Stimulated activated CD8-positive, alpha-beta memory T cell treated with anti-CD3 and anti-CD28 coated beads, Interleukin-12 subunit alpha, Interleukin-12 subunit beta, amount 100 ng/mL, for 4 hours (primary cell): ENCODE data around the gene CLMN.

Experiments
- DNase-seq: peaks from one replicate; pipeline ENCODE4 v3.0.0-alpha.2; 2020; ENCODE audit warnings: low read depth

CLMN gene

DNA sequence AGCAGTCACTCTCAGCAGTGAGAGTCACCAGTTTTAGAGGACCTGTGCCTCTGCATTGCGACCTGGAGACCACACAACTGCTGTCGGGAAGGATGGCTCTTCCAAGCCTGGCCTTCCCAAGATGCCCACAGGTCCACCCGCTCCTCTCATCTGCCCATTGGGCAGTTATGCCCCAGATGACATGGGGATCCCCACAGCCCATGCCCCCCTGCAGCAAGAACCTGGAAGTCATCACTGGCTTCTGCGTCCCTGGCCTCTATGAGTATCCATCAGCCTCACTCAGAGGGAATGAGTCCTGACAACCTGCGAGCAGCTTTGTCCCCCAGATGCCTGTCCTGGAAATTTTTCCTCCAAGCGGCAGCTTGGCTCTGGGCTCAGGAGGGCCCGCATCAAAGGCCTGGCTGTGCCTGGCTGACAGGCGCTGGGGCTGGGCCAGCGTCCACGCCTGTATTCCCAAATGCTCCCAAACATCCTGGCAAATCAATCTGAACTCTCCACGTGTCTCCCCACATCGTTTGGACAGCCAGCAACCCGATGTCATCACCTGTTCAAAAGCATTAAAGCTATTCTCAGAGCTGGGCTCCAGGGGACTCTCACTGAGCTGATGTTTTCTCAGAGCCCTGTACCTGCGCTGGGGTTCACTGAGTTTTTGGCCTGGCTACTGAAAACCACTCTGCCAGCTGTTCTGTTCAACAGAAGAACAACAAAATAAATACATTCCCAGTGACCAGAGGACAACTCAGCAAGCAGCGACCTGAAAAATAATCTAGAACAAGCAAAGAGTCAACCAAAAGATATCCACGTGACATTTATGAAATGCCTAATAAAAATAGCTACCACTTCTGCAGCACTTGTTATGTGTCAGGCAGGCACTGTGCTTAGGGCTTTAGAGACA lies 57.8 kb downstream of the CLMN start:
- DNase-seq: no peak

DNA sequence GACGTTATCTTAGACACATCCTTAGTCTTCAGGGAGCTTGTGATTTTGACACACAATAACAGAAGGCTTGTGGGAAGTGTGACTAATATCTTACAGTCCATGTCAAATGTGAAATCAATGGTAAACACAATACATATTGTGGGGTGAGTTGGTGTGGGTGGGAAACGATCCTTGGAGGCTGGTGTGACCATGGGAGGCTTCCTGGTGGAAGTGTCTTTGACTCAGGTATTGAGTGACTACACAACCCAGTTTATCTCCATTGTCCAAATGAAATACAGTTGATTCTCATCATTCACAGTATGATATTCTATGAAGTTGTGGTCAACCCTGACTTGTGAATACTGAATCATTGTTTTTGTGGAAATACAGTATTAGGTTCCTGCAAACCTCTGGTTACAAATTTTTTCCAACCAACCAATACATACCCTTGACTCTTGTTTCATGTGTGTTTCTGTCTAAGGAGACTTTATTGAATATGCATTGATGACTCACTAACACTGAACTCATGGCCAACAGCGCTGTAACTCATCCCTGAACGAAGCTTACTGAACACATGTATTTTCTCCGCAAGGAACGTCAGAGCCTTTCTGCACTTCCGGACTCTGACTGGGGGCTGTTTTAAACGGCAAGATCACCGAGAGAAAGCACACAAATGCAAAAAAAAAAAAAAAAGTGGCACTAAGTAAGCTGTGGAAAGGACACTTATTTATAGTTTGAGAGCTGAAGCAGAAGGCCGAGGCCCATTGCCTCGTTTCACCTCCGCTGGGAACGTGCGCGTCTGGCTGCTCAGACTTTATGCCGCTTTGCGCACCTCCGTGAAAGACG lies 59.0 kb downstream of the CLMN start:
- no peak for DNase-seq

DNA sequence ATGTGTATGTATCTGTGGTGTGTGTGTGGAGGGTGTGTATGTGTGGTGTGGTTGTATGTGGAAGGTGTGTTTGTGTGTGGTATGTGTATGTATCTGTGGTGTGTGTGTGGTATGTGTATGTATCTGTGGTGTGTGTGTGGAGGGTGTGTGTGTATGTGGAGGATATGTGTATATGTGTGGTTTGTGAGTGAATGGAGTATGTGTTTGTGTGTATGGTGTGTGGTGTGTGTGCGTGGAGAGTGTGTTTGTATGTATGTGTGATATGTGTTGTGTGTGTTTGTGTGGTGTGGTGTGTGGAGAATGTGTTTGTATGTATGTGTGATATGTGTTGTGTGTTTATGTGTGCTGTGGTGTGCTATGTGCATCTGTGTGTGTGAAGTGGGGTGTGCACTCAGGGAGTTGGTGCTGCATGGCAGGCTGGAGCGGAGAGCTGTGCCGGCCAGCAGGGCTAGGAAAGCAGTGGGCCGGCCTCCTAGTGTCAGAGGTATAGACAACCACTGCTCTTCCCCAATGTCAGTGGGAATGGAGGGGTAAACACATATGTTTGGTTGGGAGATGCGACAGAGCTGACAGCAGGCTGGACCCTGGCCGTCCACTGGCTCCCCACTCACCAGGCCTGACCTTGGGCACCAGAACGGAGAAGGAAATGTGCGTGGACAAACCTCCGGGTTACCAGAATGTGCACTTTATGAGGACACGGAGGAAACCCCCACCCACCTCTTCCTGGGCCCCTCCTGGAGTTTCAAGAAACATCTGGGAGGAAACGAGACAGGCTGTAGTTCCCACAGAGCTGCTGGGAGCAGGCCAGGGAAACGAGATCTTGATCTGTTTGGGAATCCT lies 60.7 kb downstream of the CLMN start:
- no peak for DNase-seq

DNA sequence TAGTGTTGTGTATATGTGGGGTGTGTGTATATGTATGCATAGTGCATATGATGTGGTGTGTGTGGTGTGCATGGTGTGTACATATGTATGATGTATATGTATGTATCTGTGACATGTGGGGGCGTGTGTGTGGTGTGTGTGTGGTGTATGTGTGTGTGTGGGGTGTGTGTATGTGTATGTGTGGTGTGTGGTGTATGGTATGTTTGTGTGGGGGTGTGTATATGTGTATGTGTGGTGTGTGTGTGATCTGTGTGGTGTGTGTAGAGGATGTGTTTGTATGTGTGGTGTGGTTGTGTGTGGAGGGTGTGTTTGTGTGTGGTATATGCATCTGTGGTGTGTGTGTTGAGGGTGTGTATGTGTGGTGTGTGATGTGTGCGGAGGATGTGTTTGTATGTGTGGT lies 61.6 kb downstream of the CLMN start:
- DNase-seq: no peak

DNA sequence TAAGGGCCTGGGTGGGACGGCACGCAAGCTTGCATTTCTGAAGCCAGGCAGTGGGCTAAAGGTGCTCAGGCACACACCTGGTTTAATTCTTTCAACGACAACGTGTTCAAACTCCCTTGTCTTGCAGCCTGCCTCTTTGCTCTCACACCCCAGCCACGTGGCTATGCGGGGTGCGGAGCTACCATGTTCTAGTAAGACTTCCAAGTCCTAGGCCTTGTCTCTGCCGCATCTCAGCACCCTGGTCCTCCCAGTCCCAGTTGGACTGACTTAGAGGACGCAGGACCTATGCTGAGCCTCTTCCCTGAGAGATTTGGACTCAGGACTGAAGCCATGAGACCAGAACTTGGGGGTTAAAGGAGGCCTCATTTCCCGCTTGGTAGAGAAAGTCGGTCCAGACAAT lies 62.2 kb downstream of the CLMN start:
- no peak for DNase-seq

DNA sequence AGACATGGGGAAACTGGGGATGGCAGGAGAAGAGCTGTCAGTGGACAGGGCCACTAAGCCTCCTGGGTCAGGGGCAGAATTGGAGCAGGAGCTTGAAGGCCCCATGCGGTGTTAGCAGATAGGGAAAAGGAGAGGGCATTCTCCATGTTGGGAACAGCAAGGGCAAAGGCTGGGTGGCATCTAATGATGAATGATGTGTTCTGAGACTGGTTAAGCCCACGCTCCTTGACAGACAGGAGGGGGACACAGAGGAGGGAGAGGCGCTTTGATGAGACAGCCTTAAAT lies 63.0 kb downstream of the CLMN start:
- no peak for DNase-seq

DNA sequence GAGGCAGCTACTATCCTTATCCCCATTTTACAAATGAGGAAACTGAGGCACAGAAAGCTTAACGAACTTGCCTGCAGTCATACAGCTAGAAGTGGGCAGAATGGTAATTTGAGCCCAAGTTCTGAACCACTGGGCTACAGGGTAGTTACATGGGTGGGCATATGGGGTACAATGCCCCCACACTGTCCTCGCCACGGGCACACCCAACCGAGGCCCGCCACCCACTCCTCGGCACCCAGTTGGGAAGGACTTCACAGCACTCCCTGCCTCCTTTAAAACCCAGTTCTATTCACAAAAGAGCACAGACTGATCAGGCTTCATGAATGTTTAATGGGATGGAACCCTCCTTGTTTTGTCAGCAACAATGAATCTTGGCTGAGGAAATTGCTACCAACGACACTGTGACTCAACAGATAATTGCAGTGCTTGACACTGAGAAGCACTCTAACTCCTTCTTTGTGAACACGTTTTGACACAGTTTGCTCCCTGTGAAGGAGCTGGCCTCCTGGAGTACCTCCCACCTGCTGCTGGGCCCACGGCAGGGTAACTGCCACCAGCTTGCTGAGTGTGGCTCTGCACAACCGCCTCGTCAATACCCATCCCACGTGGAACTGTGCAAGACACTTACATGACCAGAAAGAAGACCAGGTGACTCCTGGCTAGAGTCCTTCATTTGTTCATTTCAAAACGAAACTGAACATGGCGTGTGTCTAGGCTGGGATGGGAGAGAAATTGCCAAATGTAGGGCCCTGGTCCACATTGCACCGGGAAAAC lies 63.5 kb downstream of the CLMN start:
- no peak for DNase-seq

DNA sequence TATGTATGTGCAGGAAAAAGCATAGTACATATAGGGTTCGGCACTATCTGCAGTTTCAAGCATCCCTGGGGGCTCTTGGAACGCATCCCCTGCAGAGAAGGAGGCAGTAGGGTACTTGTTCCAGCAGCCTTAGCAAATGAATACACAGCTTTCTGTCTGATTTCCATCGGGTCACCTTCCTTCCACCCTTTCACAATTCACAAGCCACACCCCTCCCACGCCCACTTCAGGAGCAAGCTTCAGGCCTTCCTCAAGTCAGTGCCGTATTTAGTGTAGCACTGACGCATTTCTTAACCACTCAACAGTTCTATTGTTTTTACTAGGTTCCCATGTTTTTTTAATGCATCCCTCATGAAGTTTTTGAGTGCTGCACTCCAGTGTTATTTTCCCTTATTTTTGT lies 64.2 kb downstream of the CLMN start:
- DNase-seq: no peak

DNA sequence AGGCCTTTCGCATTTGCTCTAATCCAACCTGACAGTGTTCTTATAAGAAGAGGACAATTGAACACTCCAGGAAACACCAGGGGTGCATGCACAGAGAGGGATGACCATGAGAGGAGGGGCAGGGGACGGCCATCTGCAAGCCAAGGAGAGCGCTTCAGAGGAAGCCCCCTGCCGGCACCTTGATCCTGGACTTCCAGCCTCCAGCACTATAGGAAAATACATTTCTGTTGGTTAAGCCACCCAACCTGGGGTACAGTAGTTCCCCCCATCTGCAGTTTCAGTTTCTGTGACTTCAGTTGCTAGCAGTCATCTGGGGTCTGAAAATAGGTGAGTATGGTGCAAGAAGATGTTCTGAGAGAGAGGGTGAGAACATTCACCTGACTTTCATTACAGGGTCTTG lies 64.7 kb downstream of the CLMN start:
- DNase-seq: no peak

DNA sequence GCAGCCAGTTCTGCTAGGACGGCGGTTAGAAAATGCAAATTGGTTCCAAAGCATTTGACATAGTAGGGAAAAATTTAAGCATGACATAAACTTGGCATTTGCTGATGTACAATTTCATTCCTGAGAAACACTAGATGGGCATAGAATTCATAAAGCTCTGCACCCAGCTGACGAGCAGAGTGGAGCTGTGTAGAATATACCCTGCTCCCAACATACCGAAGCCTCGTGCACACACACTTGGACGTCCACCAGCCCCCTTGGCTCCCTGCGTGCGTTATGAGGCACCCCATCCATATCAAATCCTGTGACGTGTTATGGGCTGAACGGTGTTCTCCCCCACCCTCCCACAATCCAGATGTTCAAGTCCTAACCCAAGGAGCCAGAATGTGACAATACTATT lies 65.4 kb downstream of the CLMN start:
- no peak for DNase-seq

DNA sequence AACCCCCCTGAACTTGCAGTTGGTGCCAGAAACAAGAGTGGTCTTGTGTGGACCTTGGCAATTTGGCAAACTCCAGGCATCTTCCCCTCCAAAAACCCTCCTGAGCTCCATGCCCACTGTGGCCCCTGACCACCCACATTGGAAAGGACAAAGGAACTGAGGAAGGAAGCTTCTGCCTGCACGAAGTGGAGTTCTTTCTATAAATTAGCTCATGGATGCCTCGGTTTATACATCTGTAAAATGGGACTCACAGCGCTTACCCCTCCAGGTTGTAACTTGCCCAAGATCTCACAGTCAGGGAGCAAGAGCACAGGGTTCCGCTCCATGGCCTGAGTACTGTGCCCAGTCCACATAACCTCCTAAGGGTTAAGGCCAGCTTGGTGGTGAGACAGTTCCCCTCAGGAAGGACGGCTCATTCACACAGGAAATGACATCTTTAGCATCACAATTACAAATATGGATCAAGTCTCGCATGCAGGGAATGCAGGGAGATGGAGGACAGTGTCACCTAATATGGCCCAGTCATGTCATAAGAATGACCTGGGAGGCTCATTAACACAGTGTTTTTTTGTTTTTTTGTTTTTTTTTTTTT lies 66.6 kb downstream of the CLMN start:
- DNase-seq: no peak

DNA sequence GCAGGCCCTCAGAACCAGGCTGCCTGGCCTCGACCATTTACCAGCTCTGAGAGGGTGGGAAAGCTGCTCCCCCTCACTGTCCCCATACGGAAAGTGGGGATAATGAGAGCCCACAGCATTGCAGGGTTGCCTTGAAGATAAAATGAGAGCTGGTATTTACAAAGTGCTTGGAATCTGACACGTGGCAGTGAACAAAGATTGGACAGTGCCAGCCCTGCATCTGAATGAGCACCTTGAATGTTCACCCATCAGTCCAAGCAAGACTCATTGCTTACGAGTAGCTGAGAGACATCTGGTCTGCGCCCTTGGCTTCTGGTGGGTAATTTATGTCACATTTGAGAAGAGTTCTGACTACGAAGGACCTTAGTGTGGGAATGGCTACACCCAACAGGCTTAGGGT lies 67.5 kb downstream of the CLMN start:
- no peak for DNase-seq

DNA sequence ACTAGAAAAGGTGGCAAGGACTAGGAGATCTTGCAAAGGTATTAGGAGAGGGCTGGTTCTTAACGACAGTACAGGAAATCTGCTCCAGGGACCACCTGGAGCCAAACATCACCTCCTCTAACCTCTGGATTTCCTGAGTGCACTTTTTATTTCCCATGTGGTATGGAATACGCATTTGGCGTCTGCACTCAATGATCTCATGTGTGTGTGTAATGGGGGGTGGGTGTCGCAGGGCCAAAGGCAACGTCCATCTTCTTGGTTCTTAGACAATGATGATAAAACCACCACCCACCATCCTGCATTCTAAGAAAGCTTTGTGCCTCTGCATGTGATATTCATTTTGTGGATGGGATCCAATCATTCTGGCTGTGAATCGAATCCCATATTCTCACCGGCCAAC lies 68.8 kb downstream of the CLMN start:
- no peak for DNase-seq

DNA sequence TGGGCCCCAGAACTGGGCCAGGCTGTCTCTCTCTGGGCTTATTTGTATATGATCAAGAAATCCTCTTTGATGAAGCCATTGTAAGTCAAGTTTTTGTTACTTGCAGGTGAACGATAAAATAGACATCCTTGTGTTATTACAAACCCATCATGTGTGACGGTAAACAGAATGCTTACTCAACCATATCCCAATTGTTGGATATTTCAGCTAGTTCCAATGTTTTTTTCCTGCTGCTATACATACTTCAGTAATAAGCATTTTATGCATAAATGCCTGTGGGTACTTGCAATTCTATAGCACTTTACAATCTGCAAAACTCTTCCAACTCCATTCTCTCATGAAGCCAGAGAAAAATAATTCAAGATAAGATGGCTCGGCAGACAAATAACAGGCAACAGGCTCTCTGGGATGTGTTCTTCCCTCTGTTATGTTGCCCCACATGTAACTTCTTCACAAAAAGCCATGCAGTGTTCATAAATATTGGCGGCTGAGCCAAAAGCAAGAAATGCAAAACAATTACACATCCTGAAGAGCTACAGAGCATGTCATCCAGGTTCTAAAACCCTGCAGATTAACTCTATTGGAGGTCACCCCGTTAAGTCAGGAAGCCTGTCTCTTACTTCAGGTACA lies 69.5 kb downstream of the CLMN start:
- no peak for DNase-seq

DNA sequence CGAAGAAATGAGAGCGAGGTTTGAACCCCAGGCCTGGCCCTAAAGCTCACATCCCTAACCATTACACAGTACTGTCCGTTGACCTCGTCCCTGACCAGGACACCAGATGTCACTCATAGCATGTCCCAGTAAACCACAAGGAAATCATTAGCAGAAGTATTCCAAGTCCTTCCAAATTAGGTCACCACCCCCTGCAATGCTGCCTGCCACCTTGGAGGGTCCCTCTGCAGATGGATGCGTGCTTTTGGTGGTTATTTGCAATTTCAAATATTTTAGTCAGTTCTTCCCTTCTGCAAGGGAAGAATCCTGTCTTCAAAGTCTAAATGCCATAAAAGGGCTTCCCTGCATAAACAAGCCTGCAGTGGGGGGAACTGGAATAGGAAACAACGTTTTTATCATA lies 71.3 kb downstream of the CLMN start:
- DNase-seq: no peak

DNA sequence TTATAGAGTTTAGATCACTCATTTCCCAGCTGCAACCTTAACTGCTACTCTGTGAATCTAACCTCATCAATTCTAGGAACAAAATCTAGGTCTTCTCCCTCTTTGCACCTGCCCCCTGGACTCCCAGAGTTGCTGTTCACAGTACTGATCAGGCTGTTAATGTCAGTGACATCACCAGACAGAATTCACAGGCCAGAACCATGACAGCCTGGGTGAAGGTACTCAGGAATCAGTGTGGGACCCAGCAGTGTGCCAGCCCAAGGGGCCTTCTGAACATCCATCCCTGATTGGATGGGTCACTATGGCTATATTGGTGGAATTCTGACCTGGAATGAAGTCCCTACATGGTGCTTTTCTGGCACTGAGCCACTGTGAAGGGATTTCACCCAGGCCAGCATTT lies 72.8 kb downstream of the CLMN start:
- DNase-seq: no peak

DNA sequence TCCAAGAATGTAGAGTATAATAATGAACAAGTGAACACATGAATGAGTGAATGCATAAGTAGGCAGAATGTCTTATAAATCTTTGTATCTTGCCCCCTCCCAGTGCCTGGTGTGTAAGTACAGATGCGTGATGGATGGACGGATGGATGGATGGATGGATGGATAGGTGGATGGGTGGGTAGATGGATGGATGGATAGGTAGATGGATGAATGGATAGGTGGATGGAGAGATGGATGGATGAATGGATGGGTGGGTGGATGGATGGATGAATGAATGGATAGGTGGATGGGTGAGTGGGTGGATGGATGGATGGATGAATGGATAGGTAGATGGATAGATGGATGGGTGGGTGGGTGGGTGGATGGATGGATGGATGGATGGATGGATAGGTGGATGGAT lies 74.4 kb downstream of the CLMN start:
- no peak for DNase-seq

DNA sequence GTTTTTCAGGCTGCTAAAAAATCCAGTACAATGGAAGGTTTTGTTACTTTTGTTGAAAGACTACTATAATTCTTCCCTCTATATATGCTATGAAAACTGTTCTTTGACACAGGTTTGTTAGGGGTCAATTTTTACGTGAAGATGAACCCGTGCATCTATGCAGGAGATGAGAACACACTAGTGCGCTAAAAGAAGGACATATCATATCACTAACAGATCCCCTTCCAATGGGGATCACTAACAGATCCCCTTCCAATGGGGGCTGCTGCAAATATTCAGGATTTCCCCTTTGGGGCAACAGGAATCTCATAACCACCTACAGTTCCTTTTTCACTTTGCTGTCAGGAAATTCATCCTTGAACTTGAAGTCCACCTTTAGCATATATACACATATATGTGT lies 75.1 kb downstream of the CLMN start:
- DNase-seq: no peak

DNA sequence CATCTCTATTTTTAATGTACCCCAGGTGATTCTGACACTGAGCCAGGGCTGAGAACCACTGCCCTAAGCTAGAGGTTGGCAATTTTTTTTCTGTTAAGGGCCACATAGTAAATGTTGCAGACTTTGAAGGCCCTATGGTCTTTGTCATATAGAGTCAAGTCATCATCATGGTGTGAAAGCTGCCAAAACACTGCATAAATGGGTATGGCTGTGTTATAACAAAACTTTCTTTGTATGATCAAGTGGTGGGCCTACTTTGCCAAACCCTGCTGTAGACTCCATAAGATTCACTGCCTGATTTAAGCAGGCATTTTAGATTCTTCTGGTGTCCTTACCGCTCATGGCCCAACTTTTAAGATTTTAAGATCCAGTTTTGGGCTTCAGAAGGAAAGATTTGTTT lies 76.8 kb downstream of the CLMN start:
- no peak for DNase-seq

DNA sequence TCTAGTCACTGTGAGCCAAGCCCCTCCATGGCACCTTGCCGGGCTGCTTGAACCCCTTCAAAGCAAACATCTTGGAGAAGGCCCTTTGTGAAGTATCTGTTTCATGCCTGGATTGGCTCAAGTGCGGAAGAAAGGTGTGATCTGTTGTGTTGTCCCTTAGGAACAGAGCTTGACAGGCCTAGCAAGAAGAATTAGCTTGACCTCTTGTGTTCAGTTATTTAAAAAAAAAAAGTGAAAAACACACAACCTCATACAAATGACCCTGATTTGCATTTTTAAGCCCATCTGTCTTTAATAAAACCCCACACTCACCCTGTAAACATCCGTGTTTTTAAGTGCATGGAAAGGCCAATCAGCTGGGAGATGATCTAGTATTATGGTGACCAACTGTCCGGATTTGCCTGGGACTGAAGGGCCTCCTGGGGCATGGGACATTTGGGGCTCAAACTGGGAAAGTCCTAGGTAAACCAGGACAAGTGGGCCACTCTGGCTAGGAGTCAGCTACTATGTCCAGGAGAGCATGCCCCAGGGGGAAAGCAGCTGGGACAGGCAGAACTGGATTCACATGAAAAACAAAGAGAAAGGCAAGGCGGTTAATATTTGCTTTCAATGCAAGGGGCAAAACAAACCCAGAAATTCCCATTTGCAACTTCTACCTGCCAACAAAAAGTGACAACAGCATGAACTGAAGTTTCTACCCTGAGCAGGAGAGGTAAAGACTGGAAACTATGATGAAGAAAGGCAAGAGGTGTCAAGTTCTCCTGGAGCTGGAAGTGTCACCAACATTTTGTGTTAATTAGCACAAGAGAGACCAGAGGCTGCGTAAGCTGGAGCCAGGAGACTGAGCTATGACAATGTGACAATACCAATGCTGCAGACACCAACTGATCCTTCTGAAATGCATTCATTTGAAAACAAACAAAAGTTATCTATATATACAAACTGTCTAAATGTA lies 78.6 kb downstream of the CLMN start:
- no peak for DNase-seq
